ENCODE data around the gene APOBEC3A.

GRCh38 chr22:38953091-38953490 lies 4.3 kb upstream of the APOBEC3A start:
- TF ChIP-seq CTCF (IDR thresholded peaks at IDR 0.05; ENCODE audit: poor library complexity) (no peak), EZH2 (IDR thresholded peaks at IDR 0.05; ENCODE audit: borderline replicate concordance) (no peak)

All from hepatocyte (in vitro differentiated cells).